PC-3 (cell line): ENCODE measurements around the gene RUFY1. TPM values are rescaled to one million over a fixed set of nuclear protein-coding genes. Genes with fewer than 3 reads are reported as not detected.

Experiments used
- ATAC-seq: fragments of 200-7000 bp; cut with Tn5 transposase; 2 replicates; pipeline ENCODE4 v1.9.1; 2020; ENCODE audit warnings: mild to moderate bottlenecking, moderate library complexity
- BruUV-seq: library from RNA; stranded (reverse); fragments of 400-500 nt; replicated peaks from 2 replicates; lab custom pipeline; 2021; lab: Mats Ljungman, UMichigan
- CTCF ChIA-PET: fragments of 300-600 bp; sonication (Branson Sonifier 250); formaldehyde crosslinking; loops from one replicate; lab custom pipeline; 2022; ENCODE audit warnings: antibody characterized with exemption; lab: Charles Lee
- POLR2A ChIA-PET: fragments of 300-600 bp; sonication (Branson Sonifier 250); formaldehyde crosslinking; loops from one replicate; lab custom pipeline; 2022; ENCODE audit warnings: antibody characterized with exemption; ENCODE audit not compliant: unreplicated experiment; lab: Charles Lee
- DNase-seq: peaks from one replicate; pipeline ENCODE4 v3.0.0-alpha.2; 2015
- H2AFZ ChIP-seq: fragments of 300-600 bp; sonication (generic); 2 replicates; pipeline ENCODE4 v1.6.0; 2016; ENCODE audit warnings: antibody characterized with exemption, low read length
- H3F3A ChIP-seq: fragments of 300-600 bp; sonication (generic); one replicate; pipeline ENCODE4 v1.6.0; 2017; ENCODE audit warnings: antibody characterized with exemption, low read length, control low read depth, mild to moderate bottlenecking; ENCODE audit not compliant: unreplicated experiment
- H3K27ac ChIP-seq: fragments of 300-600 bp; sonication (generic); 2 replicates; pipeline ENCODE4 v1.5.1; 2016; ENCODE audit warnings: mild to moderate bottlenecking, low read length
- H3K27me3 ChIP-seq: fragments of 300-600 bp; sonication (generic); 2 replicates; pipeline ENCODE4 v1.6.1; 2016; ENCODE audit warnings: low read length, mixed read lengths
- H3K36me3 ChIP-seq: fragments of 300-600 bp; sonication (generic); 2 replicates; pipeline ENCODE4 v1.6.1; 2016; ENCODE audit warnings: low read depth, mixed run types, low read length, mixed read lengths
- H3K4me1 ChIP-seq: fragments of 300-600 bp; sonication (generic); 2 replicates; pipeline ENCODE4 v1.5.1; 2016; ENCODE audit warnings: low read length; ENCODE audit not compliant: insufficient read depth
- H3K4me2 ChIP-seq: fragments of 300-600 bp; sonication (generic); 2 replicates; pipeline ENCODE4 v1.6.0; 2016; ENCODE audit warnings: low read length
- H3K4me3 ChIP-seq: fragments of 300-600 bp; sonication (generic); 2 replicates; pipeline ENCODE4 v1.5.1; 2016; ENCODE audit warnings: mild to moderate bottlenecking, low read length, mixed read lengths
- H3K79me2 ChIP-seq: fragments of 300-600 bp; sonication (generic); 2 replicates; pipeline ENCODE4 v1.6.1; 2017; ENCODE audit warnings: low read length, mixed read lengths
- H3K9ac ChIP-seq: fragments of 300-600 bp; sonication (generic); 2 replicates; pipeline ENCODE4 v1.6.0; 2016; ENCODE audit warnings: mild to moderate bottlenecking, low read length
- H3K9me2 ChIP-seq: fragments of 300-600 bp; sonication (generic); replicated peaks from 2 replicates; pipeline ENCODE4 v1.6.1; 2016; ENCODE audit warnings: mixed run types, low read length, mixed read lengths
- H3K9me3 ChIP-seq: fragments of 300-600 bp; sonication (generic); 2 replicates; pipeline ENCODE4 v1.6.1; 2016; ENCODE audit warnings: low read length, mixed read lengths
- H4K20me1 ChIP-seq: fragments of 300-600 bp; sonication (generic); 2 replicates; pipeline ENCODE4 v1.6.1; 2016; ENCODE audit warnings: low read length, mixed read lengths
- EZH2 ChIP-seq: fragments of 300-600 bp; sonication (generic); IDR thresholded peaks from one replicate; pipeline ENCODE4 v1.6.1; 2017; ENCODE audit warnings: antibody characterized with exemption, mild to moderate bottlenecking, low read length; ENCODE audit not compliant: unreplicated experiment
- EZH2phosphoT487 ChIP-seq: fragments of 300-600 bp; sonication (generic); IDR thresholded peaks from 2 replicates; pipeline ENCODE4 v1.6.1; 2018; ENCODE audit warnings: mild to moderate bottlenecking, antibody characterized with exemption, low read length, borderline replicate concordance
- intact Hi-C: fragments of 100-400 bp; cut with micrococcal nuclease; formaldehyde crosslinking; loops from 2 replicates; pipeline ENCODE4 v1.9.0; 2023
- total RNA-seq: library from RNA; depleted of rRNA; stranded (reverse); fragments of >200 nt; gene quantifications from 2 replicates; pipeline ENCODE4 v1.2.3, GENCODE V29; 2014
- TF ChIP-seq, protein P1 (sequence below): fragments of 300-600 bp; sonication (generic); conservative IDR thresholded peaks from 2 replicates; pipeline ENCODE4 v1.5.1; 2017; ENCODE audit warnings: antibody characterized with exemption, low read depth, mild to moderate bottlenecking, low read length

RUFY1 gene
- total RNA-seq, 1 experiment from 2014 or later = 27.1 TPM

DNA sequence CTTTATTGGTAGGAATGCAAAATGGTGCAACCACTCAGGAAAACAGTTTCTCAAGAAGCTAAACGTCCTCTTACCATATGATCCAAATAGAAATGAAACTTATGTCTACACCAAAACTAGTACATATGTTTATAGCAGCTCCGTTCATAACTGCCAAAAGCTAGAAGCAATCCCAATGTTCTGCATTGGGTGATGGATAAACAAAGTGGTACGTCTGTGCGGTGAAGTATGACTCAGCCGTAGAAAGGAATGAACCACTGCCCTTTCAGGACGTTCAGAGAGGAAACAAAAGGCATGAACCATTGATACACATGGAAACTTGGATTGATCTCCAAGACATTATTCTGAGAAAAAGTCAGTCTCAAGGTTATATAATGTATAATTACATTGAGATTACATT, 45.6 kb downstream of the RUFY1 start:
- TF ChIP-seq EZH2 = no peak
- TF ChIP-seq EZH2phosphoT487 = no peak
- H3K27me3 ChIP-seq = no peaks in the 10 kb centered on the region
- ATAC-seq (peak; percentile 58; the same call in 1 of the 2 replicates), DNase-seq (no peak)
- H3K4me3 ChIP-seq = no peak overlapping the region
- ChIA-PET POLR2A (no interaction called here), CTCF (interaction anchor here (0.6 kb wide), 1 partner anchor 117 kb away, joined by 6 read pairs; no protein-coding TSS in a partner anchor)
- no TSS peak for BruUV-seq
- H4K20me1 ChIP-seq = no peaks in the 10 kb centered on the region
- no peak overlapping the region for H2AFZ ChIP-seq
- no peaks in the 10 kb centered on the region for H3F3A ChIP-seq
- H3K27ac ChIP-seq = no peak overlapping the region
- no peaks in the 10 kb centered on the region for H3K9me3 ChIP-seq
- intact Hi-C loops = no loop called here
- H3K4me2 ChIP-seq = no peak overlapping the region
- no peaks in the 10 kb centered on the region for H3K4me1 ChIP-seq
- H3K9ac ChIP-seq = no peak overlapping the region
- peaks cover 4% of the 10 kb centered on the region; the same call in 1 of the 2 replicates for H3K36me3 ChIP-seq
- H3K79me2 ChIP-seq = no peaks in the 10 kb centered on the region
- no peaks in the 10 kb centered on the region for H3K9me2 ChIP-seq

DNA sequence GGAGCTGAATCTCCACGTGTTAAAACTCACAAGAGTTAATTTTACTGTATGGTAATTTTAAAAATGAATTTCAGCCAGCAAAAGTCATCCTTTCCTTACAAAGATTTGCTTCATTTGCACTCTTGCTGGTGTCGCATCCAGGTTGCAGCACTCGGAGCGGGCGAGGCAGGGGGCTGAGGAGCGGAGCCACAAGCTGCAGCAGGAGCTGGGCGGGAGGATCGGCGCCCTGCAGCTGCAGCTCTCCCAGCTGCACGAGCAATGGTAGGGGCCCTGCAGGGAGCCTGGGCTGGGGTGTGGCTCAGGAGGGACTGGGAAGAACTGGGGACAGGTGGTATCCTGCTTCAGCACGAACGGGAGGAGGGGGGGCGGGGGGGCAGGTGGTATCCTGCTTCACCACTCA, 46.1 kb downstream of the RUFY1 start:
- Histone ChIP-seq H4K20me1 (no peaks in the 10 kb centered on the region), H3K79me2 (no peaks in the 10 kb centered on the region), H3K27me3 (no peaks in the 10 kb centered on the region), H3K9ac (no peak overlapping the region), H3F3A (no peaks in the 10 kb centered on the region), H3K9me2 (no peaks in the 10 kb centered on the region), H3K4me1 (no peaks in the 10 kb centered on the region), H2AFZ (no peak overlapping the region), H3K36me3 (peaks cover 4% of the 10 kb centered on the region; the same call in 1 of the 2 replicates), H3K9me3 (no peaks in the 10 kb centered on the region), H3K4me2 (no peak overlapping the region), H3K27ac (no peak overlapping the region), H3K4me3 (no peak overlapping the region)
- TF ChIP-seq EZH2phosphoT487 (no peak), EZH2 (no peak)
- TF ChIP-seq, protein P1, sequence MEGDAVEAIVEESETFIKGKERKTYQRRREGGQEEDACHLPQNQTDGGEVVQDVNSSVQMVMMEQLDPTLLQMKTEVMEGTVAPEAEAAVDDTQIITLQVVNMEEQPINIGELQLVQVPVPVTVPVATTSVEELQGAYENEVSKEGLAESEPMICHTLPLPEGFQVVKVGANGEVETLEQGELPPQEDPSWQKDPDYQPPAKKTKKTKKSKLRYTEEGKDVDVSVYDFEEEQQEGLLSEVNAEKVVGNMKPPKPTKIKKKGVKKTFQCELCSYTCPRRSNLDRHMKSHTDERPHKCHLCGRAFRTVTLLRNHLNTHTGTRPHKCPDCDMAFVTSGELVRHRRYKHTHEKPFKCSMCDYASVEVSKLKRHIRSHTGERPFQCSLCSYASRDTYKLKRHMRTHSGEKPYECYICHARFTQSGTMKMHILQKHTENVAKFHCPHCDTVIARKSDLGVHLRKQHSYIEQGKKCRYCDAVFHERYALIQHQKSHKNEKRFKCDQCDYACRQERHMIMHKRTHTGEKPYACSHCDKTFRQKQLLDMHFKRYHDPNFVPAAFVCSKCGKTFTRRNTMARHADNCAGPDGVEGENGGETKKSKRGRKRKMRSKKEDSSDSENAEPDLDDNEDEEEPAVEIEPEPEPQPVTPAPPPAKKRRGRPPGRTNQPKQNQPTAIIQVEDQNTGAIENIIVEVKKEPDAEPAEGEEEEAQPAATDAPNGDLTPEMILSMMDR = no peak
- no TSS peak for BruUV-seq
- intact Hi-C loops = no loop called here
- ATAC-seq (no peak), DNase-seq (no peak)
- ChIA-PET CTCF (no interaction called here), POLR2A (no interaction called here)

DNA sequence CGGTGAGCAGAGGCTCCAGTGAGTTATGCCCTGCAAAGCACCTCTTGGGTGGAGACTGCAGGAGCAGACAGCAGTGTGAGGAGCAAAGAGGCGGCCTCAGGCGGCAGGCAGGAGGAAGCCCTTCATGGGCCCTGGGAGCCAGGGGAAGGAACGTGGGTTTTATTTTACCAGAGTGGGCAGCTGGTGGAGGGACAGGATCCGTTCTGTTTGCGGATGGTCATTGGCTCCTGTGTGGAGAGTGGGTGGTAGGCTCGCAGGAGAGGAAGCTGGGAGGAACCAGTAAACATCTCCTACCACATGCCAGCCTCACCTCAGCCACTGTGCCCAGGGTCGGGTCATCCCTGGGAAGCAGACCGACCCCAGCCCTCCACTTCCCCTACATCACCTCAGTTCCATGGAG, 48.7 kb downstream of the RUFY1 start:
- no peaks in the 10 kb centered on the region for H3K9me2 ChIP-seq
- H3K4me2 ChIP-seq = no peak overlapping the region
- no peaks in the 10 kb centered on the region for H3F3A ChIP-seq
- no peak for TF ChIP-seq EZH2
- TF ChIP-seq EZH2phosphoT487 = no peak
- TF ChIP-seq, protein P1 = no peak
- H3K9me3 ChIP-seq = no peaks in the 10 kb centered on the region
- H3K79me2 ChIP-seq = no peaks in the 10 kb centered on the region
- ATAC-seq (no peak), DNase-seq (no peak)
- intact Hi-C loops = no loop called here
- no peak overlapping the region for H3K27ac ChIP-seq
- BruUV-seq = no TSS peak
- H2AFZ ChIP-seq = no peak overlapping the region
- no peaks in the 10 kb centered on the region for H3K4me1 ChIP-seq
- H3K9ac ChIP-seq = no peak overlapping the region
- ChIA-PET CTCF (no interaction called here), POLR2A (no interaction called here)
- no peak overlapping the region for H3K4me3 ChIP-seq
- no peaks in the 10 kb centered on the region for H4K20me1 ChIP-seq
- no peaks in the 10 kb centered on the region for H3K27me3 ChIP-seq
- H3K36me3 ChIP-seq = no peaks in the 10 kb centered on the region; the same call in 1 of the 2 replicates
